IPS DF 19.7 (cell line): Measurements from ENCODE around the gene AIF1.

Experiments
- DNase-seq: peaks from one replicate; pipeline ENCODE4 v3.0.0-alpha.2; 2013; ENCODE audit warnings: low read depth, low spot score

Gene AIF1

DNA sequence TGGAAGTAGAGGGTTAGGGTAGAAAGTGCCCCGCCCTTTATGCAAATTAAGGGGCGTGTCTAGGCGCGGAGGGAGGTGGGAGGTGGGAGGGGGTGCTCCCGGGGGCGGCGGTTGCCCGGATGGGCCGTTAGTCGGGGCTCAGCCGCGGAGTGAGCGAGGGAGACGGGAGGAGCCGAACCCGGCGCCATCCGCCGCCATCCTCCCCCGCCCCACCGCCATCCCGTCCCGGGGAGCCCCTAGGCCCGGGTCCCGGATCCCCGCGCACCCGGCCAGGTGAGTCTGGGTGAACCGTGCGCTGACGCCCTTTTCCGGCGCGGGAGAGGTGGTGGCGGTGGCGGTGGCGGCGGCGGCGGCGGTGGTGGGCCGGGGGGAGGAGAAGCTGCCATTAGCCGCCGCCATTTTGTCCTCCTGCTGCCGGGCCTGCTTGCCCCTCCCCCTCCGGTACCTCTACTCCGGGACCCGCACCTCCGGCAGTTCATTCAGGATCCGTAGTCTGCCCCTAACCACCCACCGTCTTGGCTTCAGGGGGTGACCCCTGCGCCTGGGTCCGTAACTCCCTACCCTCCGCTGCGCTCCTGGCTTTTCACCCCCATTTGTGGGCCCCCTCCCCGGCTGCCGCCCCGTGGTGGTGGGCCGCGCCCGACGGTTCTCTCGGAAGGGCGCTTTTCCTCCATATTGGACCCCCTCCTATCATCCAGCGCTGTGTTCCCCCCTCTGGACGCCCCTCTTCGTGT lies 5.7 kb downstream of the AIF1 start, which contains the start of gene PRRC2A:
PRRC2A (plus strand) TSS at position 130 of the 734 bp plus-strand sequence. CDS start 2,075 bp downstream, outside the sequence.
- DNase-seq = no peak

DNA sequence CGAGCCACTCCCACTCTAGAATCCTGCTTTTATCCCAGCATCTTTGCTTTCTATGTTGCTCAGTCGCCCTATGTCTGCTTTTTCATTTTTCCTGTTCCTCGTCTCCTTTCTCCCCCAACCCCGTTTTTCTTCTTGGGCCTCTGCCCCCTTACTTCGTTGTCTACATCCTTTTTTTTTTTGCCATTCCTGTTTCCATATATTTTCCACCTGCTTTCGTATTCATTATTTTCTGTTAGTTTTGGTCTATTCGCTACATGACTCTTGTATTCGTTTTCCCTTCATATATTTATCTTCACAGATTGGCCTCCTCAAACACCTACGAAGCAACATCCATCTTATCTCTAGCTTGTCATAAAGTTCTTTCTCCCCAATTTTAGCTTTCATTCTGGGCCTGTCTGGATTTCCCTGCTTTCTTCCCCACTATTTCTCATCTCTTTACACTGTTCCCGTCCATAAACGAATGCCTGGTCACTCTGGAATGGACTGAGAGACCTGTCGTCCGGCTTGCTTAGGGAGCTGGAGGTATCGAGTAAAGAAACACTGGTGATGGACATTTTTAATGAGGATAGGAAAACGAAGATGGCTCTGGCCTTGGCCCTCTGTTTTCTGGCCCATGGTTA lies 6.4 kb downstream of the AIF1 start:
- no peak for DNase-seq

DNA sequence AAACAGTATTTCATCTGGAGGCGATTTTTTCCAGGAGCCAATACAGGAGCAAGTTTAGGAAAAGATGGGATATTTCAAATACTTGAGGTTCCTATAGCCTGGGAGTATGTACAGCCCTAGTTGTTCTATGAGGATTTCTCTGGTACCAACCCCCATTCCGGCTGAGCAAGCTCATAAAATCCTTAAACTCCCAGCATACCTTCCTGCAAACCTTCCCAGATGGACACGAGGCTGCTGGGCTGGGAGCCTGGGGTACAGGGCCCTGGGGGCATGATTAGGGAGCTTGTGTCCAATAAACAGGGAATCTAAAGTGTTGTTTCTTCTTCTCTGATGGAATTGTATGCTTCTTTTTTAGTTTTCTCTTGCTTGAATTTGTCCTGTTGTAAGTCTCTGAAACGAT lies 7.0 kb downstream of the AIF1 start:
- DNase-seq = no peak

DNA sequence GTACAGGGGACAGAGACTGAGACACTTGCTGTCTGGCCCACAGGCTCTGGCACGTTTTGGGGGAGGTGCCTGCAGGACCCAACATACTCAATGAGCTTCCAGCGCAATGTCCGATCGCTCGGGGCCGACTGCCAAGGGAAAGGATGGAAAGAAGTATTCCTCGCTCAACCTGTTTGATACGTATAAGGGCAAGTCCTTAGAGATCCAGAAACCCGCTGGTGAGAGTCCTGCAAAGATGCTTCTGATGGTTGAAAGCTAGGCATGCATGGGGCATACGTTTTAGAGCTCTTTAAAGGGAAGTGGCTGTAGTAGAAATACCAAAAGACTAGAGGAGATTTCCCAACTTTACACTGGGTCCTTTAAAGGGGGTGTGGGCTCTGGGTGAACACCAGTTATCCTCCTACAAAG lies 7.7 kb downstream of the AIF1 start:
- no peak for DNase-seq

DNA sequence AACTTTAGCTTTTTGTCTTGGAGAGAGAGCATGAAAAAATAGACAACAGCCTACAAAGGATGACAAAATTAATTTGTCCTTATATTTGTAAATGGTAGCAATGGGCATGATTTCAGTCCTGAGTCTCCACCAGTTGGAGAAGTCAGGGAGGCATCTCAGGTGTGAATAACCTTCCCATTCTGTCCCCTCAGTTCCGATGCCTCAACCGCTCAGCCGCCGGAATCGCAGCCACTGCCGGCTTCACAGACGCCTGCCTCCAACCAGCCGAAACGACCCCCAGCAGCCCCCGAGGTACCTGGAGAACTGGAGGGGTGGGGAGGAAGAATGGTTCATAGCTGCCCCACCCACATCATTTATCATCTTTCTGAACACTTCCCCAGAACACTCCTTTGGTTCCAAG lies 9.0 kb downstream of the AIF1 start:
- DNase-seq = no peak

DNA sequence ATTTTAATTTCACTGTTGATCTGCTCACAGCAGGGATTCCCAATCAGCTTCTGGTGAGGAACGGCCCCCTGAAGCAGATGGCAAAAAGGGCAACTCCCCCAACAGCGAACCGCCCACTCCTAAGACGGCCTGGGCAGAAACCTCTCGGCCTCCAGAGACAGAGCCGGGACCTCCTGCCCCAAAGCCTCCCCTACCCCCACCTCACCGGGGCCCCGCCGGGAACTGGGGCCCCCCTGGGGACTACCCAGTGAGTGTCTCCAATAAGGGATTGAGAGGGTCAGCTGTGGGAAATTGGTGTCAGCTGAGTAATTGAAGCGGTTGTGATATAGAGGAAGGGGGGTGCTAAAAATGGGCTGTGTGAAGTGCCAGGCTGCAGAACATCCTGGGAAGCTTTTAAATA lies 11.9 kb downstream of the AIF1 start:
- no peak for DNase-seq

DNA sequence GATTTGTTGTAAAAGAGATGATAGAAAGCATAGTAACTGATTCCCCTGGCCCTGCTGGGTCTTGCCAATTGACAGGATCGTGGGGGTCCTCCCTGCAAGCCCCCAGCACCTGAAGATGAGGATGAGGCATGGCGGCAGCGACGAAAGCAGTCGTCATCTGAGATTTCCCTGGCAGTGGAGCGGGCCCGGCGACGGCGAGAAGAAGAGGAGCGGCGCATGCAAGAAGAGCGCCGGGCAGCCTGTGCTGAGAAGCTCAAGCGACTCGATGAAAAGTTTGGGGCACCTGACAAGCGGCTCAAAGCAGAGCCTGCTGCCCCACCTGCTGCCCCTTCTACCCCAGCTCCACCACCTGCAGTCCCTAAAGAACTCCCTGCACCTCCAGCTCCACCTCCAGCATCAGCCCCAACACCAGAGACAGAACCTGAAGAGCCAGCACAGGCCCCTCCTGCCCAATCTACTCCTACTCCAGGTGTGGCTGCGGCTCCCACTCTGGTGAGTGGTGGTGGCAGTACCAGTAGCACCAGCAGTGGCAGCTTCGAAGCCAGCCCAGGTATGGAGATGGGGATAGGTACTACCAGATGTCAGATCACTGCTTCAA lies 12.8 kb downstream of the AIF1 start:
- DNase-seq = no peak

DNA sequence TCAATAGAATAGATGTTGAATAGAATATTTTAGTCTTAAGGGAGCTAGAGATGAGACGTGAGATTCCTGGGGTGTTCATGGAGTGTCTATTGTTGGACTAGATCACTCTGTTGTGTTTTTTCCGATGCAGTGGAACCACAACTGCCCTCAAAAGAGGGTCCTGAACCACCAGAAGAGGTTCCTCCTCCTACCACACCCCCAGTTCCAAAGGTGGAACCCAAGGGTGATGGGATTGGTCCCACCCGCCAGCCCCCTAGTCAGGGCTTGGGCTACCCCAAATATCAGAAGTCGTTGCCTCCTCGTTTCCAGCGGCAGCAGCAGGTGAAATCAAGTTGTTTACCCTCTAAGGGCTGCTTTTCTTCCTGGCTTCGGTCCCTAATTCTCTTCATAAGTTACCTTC lies 14.0 kb downstream of the AIF1 start:
- DNase-seq = no peak

DNA sequence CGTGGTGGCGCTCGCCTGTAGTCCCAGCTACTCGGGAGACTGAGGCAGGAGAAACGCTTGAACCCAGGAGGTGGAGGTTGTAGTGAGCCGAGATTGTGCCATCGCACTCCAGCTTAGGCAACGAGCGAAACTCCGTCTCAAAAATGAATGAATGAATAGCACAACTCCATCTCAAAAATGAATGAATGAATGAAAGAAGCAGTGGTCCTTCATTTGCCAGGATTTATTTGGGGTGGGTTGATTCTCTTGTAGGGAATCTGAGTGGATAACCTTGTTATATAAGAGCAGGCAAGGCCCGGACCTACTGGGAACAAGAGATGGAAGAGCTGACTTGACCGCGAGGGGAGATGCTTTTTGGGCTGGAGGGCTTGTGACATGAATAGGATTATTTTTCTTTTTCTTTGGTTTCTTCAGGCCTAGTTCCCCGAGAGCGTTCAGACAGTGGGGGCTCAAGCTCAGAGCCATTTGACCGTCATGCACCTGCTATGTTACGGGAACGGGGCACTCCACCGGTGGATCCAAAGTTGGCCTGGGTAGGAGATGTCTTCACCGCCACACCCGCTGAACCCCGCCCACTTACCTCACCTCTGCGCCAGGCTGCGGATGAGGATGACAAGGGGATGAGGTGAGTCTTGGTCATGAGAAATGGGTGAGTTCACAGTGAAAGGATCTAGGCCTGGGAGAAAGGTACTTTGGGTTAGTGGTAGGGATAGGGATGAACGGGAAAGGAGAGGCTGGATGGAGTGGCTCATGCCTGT lies 15.3 kb downstream of the AIF1 start:
- DNase-seq = no peak

DNA sequence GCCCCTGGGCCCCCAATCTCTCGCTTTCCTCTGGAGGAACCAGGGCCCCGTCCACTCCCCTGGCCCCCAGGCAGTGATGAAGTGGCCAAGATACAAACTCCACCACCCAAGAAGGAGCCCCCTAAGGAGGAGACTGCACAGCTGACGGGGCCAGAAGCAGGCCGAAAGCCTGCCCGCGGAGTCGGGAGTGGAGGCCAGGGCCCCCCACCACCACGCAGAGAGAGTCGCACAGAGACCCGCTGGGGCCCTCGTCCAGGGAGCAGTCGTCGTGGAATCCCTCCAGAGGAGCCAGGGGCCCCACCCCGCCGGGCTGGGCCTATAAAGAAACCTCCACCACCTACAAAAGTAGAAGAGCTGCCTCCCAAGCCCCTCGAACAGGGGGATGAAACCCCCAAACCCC lies 16.2 kb downstream of the AIF1 start:
- no peak for DNase-seq

DNA sequence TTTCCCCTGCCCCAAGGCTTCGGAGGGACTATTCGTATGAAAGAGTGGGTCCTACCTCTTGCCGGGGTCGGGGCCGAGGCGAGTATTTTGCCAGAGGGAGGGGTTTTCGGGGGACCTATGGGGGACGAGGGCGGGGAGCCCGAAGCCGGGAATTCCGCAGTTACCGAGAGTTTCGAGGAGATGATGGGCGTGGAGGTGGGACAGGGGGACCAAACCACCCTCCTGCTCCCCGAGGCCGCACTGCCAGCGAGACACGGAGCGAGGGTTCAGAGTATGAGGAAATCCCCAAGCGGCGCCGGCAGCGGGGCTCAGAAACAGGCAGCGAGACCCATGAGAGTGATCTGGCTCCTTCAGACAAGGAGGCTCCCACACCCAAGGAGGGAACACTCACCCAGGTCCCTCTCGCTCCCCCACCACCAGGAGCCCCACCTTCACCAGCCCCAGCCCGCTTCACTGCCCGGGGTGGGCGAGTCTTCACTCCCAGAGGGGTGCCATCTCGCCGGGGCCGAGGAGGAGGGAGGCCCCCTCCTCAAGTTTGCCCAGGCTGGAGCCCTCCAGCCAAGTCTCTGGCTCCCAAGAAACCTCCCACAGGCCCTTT lies 16.7 kb downstream of the AIF1 start:
- no peak for DNase-seq

DNA sequence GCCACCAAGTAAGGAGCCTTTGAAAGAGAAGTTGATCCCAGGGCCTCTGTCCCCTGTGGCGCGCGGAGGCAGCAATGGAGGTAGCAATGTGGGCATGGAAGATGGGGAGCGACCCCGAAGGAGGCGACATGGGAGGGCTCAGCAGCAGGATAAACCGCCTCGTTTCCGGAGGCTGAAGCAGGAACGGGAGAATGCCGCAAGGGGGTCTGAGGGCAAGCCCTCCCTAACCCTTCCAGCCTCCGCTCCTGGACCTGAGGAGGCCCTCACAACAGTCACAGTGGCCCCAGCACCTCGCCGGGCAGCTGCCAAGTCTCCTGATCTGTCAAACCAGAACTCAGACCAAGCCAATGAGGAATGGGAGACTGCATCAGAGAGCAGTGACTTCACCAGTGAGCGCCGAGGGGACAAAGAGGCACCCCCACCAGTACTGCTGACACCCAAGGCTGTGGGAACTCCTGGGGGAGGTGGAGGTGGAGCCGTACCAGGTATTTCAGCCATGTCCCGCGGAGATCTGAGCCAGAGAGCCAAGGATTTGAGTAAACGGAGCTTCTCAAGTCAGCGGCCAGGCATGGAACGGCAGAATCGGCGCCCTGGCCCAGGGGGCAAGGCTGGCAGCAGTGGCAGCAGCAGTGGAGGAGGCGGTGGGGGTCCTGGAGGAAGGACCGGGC lies 17.4 kb downstream of the AIF1 start:
- no peak for DNase-seq

DNA sequence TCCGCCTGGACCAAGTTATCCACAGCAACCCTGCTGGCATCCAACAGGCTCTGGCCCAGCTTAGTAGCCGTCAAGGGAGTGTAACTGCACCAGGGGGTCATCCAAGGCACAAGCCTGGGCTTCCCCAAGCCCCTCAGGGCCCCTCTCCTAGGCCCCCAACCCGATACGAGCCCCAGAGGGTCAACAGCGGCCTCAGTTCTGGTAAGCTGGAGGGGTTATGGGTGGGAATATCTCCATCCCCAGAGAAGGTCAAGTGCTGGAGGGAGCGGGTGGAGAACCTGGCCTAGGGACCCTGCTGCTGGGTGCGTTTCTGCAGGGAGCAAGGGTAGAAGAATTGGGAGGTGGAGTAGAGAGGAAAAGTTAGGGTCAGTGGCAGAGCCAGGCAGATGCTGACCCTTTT lies 18.4 kb downstream of the AIF1 start:
- no peak for DNase-seq

DNA sequence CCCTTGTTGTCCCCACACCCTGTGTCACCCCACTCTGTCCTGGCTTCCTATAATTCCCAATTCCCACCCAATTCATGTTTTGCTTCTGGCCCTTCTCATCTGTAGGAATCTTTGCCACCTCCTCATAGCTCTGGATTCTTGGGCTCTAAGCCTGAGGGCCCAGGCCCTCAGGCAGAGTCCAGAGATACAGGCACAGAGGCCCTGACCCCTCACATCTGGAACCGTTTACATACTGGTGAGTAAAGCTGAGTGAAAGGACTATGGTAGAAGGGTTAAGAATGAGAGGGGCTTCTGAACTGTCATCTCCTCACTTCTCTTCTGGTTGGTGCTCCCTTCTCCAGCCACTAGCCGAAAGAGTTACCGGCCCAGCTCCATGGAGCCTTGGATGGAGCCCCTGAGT lies 19.1 kb downstream of the AIF1 start:
- DNase-seq = no peak

DNA sequence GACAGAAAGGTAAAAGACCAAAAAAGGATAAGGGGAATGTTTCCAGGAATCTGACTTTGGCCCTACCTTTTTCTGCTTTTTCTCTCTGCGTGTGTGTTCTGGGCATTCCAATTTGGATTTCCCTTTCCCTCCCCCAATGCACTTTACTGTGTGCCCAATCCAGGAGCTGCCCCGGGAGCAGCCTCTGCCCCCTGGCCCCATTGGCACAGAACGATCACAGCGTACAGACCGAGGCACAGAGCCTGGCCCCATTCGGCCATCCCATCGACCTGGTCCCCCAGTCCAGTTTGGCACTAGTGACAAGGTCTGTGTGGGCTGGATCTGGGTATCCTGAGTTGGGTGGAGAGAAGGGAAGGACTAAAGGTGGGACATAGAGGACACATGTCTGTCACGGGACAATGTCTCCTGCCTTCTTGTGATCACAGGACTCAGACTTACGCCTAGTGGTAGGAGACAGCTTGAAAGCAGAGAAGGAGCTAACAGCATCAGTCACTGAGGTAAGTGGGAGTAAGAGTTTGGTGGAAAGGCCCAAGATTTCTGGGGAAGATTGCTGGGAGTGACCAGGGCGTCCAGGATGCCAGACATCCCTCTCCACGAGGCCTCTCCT lies 20.0 kb downstream of the AIF1 start:
- no peak for DNase-seq

DNA sequence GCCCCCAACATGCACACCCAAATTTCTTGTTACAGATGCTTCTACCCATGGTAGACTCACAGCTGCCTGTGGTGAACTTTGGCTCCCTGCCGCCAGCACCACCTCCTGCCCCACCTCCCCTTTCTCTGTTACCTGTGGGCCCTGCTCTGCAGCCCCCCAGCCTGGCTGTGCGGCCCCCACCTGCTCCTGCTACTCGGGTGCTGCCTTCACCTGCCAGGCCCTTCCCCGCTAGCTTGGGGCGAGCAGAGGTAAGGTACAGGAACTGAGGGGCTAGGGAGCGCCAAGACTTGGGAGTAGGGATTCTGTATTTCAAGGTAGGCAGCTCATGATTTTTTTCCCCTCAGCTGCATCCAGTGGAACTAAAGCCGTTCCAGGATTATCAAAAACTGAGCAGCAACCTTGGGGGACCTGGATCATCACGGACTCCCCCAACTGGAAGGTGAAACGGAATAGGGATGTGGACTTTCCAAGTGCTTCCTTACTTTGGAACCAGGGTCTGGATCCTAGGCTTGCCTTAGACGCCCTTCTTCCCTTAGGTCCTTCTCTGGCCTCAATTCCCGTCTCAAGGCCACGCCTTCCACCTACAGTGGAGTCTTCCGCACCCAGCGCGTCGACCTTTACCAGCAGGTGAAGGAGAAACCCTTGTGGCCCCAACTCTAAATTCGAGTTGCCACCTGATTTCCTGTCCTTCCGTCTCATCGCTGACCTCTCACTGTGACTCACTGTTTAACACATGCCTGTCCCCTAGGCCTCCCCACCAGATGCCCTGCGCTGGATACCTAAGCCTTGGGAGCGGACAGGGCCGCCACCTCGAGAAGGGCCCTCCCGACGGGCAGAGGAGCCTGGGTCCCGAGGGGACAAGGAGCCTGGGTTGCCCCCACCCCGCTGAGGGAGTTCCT lies 21.9 kb downstream of the AIF1 start:
- no peak for DNase-seq

DNA sequence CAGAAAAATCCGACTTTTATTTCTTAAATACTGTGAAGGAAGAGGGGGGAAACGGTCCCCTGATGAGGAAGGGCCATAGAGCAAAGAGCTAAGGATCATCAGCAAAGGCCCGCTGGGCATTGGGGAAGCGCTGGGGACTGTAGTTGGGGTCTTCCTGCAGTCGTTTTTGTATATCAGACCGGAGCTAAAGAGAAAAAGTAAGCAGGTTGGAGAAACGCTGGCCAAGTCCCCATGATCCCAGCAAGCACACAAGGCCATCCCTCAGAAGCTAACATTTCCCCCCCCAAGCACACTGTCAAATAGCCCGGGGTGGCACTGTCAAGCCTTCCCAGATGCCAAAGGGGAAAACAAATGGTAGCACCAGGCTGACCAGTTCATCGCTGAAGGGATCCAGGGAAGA lies 24.0 kb downstream of the AIF1 start:
- no peak for DNase-seq

DNA sequence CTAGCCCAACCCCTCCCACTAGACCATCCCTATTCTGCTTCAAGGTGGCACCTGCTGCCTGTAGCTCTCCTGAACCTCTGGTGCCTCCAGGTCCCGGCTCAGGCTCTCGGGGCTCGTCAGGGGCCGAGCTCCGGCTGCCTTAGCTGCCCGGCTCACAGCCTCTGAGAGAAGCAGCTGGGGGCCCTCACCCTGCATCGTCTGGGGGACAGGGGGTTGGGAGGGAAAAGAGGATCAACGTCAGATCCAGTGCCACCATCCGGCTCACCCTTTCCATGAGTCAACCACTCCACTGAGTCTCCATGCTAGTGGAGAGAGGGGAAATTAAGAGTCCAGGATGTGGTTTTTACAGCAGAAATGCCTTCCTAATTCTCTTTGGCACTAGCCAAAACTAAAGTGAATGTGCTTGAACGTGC lies 24.4 kb downstream of the AIF1 start:
- no peak for DNase-seq

DNA sequence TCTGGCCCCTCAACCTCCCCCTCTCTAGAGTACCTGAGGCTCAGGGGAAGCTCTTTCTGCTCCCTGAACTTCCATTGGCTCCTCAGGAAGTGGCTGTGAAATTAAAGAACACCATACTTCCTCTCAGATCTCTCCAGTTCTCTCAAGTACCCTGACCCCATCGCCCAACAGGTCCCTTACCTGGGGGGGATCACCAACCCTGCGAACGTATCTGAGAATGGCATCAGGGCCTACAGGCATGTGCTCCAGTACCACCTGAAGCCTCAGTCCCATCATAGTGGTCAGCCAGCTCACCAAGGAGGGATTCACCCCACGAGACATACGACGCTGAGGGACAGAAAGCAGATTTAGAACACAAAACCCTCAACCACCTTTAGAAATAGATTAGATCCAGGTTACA lies 25.6 kb downstream of the AIF1 start:
- no peak for DNase-seq

DNA sequence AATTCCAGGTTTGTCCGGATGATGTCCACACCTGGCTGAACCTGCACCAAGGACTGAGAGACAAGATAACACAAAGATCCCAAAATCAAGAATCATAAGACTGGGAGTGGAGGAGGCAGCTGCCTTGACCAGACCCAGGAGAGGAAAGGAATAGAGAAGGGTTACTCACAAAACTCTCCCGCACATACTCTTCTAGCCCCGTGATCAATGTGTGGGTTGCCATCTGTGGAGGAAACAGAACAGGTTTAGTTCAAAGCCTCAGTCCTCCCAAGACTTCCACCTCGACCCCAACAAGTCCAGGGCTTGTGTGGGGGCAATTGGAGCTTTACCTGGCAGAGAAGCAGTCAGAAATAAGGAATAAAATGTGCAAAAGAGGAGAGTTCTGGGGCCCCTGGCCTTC lies 26.3 kb downstream of the AIF1 start:
- no peak for DNase-seq
